ENCODE data around the gene KCNIP3.

KCNIP3 gene

GRCh38 chr2:95297639-95298395 is 670 bp downstream of the KCNIP3 start:
- no peak for DNase-seq

- DNase-seq = no peak
Measured at GRCh38 chr2:95298486-95299111, 1.5 kb downstream of the KCNIP3 start.

GRCh38 chr2:95299961-95300360 is 2.8 kb downstream of the KCNIP3 start:
- no peak for DNase-seq

- no peak for DNase-seq
Measured at GRCh38 chr2:95300450-95300849, 3.3 kb downstream of the KCNIP3 start.

GRCh38 chr2:95301186-95301585 is 4.0 kb downstream of the KCNIP3 start:
- DNase-seq = no peak

GRCh38 chr2:95301876-95302641 is 4.9 kb downstream of the KCNIP3 start:
- no peak for DNase-seq

- DNase-seq = no peak
Measured at GRCh38 chr2:95303191-95303919, 6.2 kb downstream of the KCNIP3 start.

GRCh38 chr2:95305380-95306061 is 8.4 kb downstream of the KCNIP3 start:
- DNase-seq = no peak

GRCh38 chr2:95306336-95306895 is 9.3 kb downstream of the KCNIP3 start:
- no peak for DNase-seq

- DNase-seq = no peak
Measured at GRCh38 chr2:95307036-95307435, 9.9 kb downstream of the KCNIP3 start.

GRCh38 chr2:95307878-95308277 is 10.7 kb downstream of the KCNIP3 start:
- no peak for DNase-seq

GRCh38 chr2:95308426-95308990 is 11.4 kb downstream of the KCNIP3 start:
- no peak for DNase-seq

- no peak for DNase-seq
Measured at GRCh38 chr2:95309599-95309998, 12.5 kb downstream of the KCNIP3 start.

- DNase-seq = no peak
Measured at GRCh38 chr2:95310216-95310615, 13.1 kb downstream of the KCNIP3 start.

GRCh38 chr2:95310651-95311050 is 13.5 kb downstream of the KCNIP3 start:
- DNase-seq = no peak

- no peak for DNase-seq
Measured at GRCh38 chr2:95311815-95312542, 14.8 kb downstream of the KCNIP3 start.

- no peak for DNase-seq
Measured at GRCh38 chr2:95312543-95313201, 15.5 kb downstream of the KCNIP3 start.

- no peak for DNase-seq
Measured at GRCh38 chr2:95313296-95314131, 16.4 kb downstream of the KCNIP3 start.

- DNase-seq = no peak
Measured at GRCh38 chr2:95314598-95314963, 17.4 kb downstream of the KCNIP3 start.

Data from eye (tissue), 1 donor.